H1 (cell line): ENCODE measurements around the gene STARD3. TPM values are rescaled to one million over a fixed set of nuclear protein-coding genes. Genes with fewer than 3 reads are reported as not detected.
A peak's percentile ranks its signal among the peaks of the same experiment; 100 is the strongest.

Source experiments
- CTCF ChIA-PET: fragments of 300-600 bp; sonication (Branson Sonifier 250); formaldehyde crosslinking; loops from one replicate; lab custom pipeline; 2021; ENCODE audit not compliant: partially characterized antibody; lab: Charles Lee
- POLR2A ChIA-PET: fragments of 300-600 bp; sonication (Branson Sonifier 250); formaldehyde crosslinking; loops from one replicate; lab custom pipeline; 2021; ENCODE audit warnings: inconsistent platforms; ENCODE audit not compliant: partially characterized antibody; lab: Charles Lee
- DNase-seq, 2 experiments: peaks; one replicate each; pipeline versions ENCODE4 v3.0.0 to v3.0.0-alpha.2; 2010 to 2022; ENCODE audit warnings: low spot score in 2 of 2, low read depth in 1 of 2, mixed read lengths in 1 of 2
- FAIRE-seq: peaks from 2 replicates; lab custom pipeline; 2011; peaks lifted over from hg19 to GRCh38; lab: Jason Lieb, UNC
- H2AFZ ChIP-seq: 2 replicates; pipeline ENCODE4 v1.8.1; 2012; ENCODE audit warnings: low read length, inconsistent platforms
- H2AK5ac ChIP-seq: 2 replicates; pipeline ENCODE4 v1.6.1; 2013; ENCODE audit warnings: low read depth, low read length
- H2BK120ac ChIP-seq: replicated peaks from 2 replicates; pipeline ENCODE3; 2013; ENCODE audit warnings: low read depth, low read length, inconsistent platforms
- H2BK12ac ChIP-seq: 2 replicates; pipeline ENCODE4 v1.6.1; 2013; ENCODE audit warnings: low read depth, low read length
- H2BK15ac ChIP-seq: 2 replicates; pipeline ENCODE4 v1.6.1; 2013; ENCODE audit warnings: low read length
- H2BK20ac ChIP-seq: 2 replicates; pipeline ENCODE4 v1.6.1; 2013; ENCODE audit warnings: low read length
- H2BK5ac ChIP-seq: 2 replicates; pipeline ENCODE4 v1.6.1; 2013; ENCODE audit warnings: low read depth, low read length
- H3K14ac ChIP-seq: 2 replicates; pipeline ENCODE4 v1.6.1; 2013; ENCODE audit warnings: inconsistent platforms; ENCODE audit not compliant: insufficient read length
- H3K18ac ChIP-seq: 2 replicates; pipeline ENCODE4 v1.6.1; 2013; ENCODE audit warnings: low read length; ENCODE audit errors: extremely low read depth
- H3K23ac ChIP-seq: 2 replicates; pipeline ENCODE4 v1.6.1; 2013; ENCODE audit warnings: inconsistent platforms; ENCODE audit not compliant: insufficient read length
- H3K23me2 ChIP-seq: 2 replicates; pipeline ENCODE4 v1.6.1; 2013; ENCODE audit warnings: low read depth, low read length
- H3K27ac ChIP-seq: 2 replicates; pipeline ENCODE4 v1.6.1; 2011; ENCODE audit warnings: low read depth, low read length, inconsistent platforms
- H3K27me3 ChIP-seq, 4 experiments: replicated peaks in 1 of 4; 1 replicate in 1 of 4; 2 replicates in 3 of 4; pipeline versions ENCODE4 v1.6.1 to v1.8.1; 2011 to 2013; ENCODE audit warnings: low read length in 3 of 4, mild to moderate bottlenecking in 3 of 4, inconsistent platforms in 2 of 4, mixed read lengths in 2 of 4, moderate library complexity in 1 of 4; ENCODE audit not compliant: control insufficient read depth in 3 of 4, insufficient read depth in 3 of 4; ENCODE audit errors: extremely low read depth in 1 of 4
- H3K36me3 ChIP-seq, 4 experiments: 2 replicates each; pipeline versions ENCODE4 v1.6.1 to v1.8.1; 2011 to 2013; ENCODE audit warnings: mild to moderate bottlenecking in 4 of 4, low read length in 3 of 4, moderate library complexity in 2 of 4, control low read depth in 1 of 4, inconsistent platforms in 1 of 4; ENCODE audit not compliant: insufficient read depth in 4 of 4, control insufficient read depth in 2 of 4
- H3K4ac ChIP-seq: replicated peaks from 2 replicates; pipeline ENCODE3; 2013; ENCODE audit warnings: low read length, low read depth, mixed read lengths, inconsistent platforms; ENCODE audit not compliant: insufficient read length
- H3K4me1 ChIP-seq, 4 experiments: replicated peaks in 1 of 4; 1 replicate in 1 of 4; 2 replicates in 3 of 4; pipeline versions ENCODE4 v1.6.1 to v1.8.1; 2011 to 2013; ENCODE audit warnings: low read length in 3 of 4, inconsistent platforms in 2 of 4, mixed read lengths in 1 of 4; ENCODE audit not compliant: insufficient read depth in 4 of 4, control insufficient read depth in 3 of 4
- H3K4me2 ChIP-seq, 2 experiments: 2 replicates each; pipeline versions ENCODE4 v1.6.1 to v1.8.1; 2011 to 2013; ENCODE audit warnings: low read depth in 2 of 2, low read length in 2 of 2, control low read depth in 1 of 2, inconsistent platforms in 1 of 2, mild to moderate bottlenecking in 1 of 2; ENCODE audit not compliant: insufficient read depth in 1 of 2
- H3K4me3 ChIP-seq, 4 experiments: fragments of 200-600, 300-600 bp in 1 of 4; sonication (generic), shearing (Covaris generic), sonication (Bioruptor Twin) in 1 of 4; 2 replicates each; pipeline versions ENCODE4 v1.5.1 to v1.8.1; 2011 to 2016; ENCODE audit warnings: low read length in 4 of 4, low read depth in 3 of 4, control low read depth in 2 of 4, inconsistent platforms in 2 of 4, mild to moderate bottlenecking in 2 of 4, mixed read lengths in 1 of 4, moderate library complexity in 1 of 4; ENCODE audit not compliant: insufficient read depth in 2 of 4; ENCODE audit errors: extremely low read depth in 1 of 4
- H3K56ac ChIP-seq: replicated peaks from 2 replicates; pipeline ENCODE3; 2013; ENCODE audit warnings: low read depth, mild to moderate bottlenecking, mixed read lengths, low read length, inconsistent platforms; ENCODE audit not compliant: insufficient read length
- H3K79me1 ChIP-seq: 2 replicates; pipeline ENCODE4 v1.6.1; 2013; ENCODE audit warnings: low read depth, low read length, control low read depth
- H3K79me2 ChIP-seq, 2 experiments: 2 replicates each; pipeline versions ENCODE4 v1.6.1 to v1.8.1; 2012 to 2013; ENCODE audit warnings: low read length in 2 of 2, mild to moderate bottlenecking in 2 of 2, inconsistent platforms in 1 of 2; ENCODE audit not compliant: insufficient read depth in 2 of 2, control insufficient read depth in 1 of 2
- H3K9ac ChIP-seq, 4 experiments: replicated peaks in 1 of 4; 1 replicate in 1 of 4; 2 replicates in 3 of 4; pipeline versions ENCODE4 v1.6.1 to v1.8.1; 2011 to 2013; ENCODE audit warnings: low read depth in 3 of 4, low read length in 3 of 4, control low read depth in 2 of 4, mild to moderate bottlenecking in 2 of 4, moderate library complexity in 2 of 4, inconsistent platforms in 1 of 4; ENCODE audit errors: extremely low read depth in 1 of 4
- H3K9me3 ChIP-seq, 2 experiments: 2 replicates each; pipeline versions ENCODE4 v1.6.1 to v1.8.1; 2012 to 2013; ENCODE audit warnings: mild to moderate bottlenecking in 2 of 2, moderate library complexity in 2 of 2, control low read depth in 1 of 2, inconsistent platforms in 1 of 2, low read depth in 1 of 2, low read length in 1 of 2, mixed read lengths in 1 of 2; ENCODE audit not compliant: insufficient read depth in 2 of 2
- H4K20me1 ChIP-seq, 2 experiments: replicated peaks in 1 of 2; 2 replicates each; pipeline versions ENCODE3 to v1.8.1; 2011 to 2013; ENCODE audit warnings: inconsistent platforms in 2 of 2, low read length in 2 of 2, mild to moderate bottlenecking in 1 of 2; ENCODE audit not compliant: insufficient read depth in 2 of 2, control insufficient read depth in 1 of 2
- H4K5ac ChIP-seq: 2 replicates; pipeline ENCODE4 v1.6.1; 2013; ENCODE audit warnings: low read length, low read depth, mixed read lengths, inconsistent platforms; ENCODE audit not compliant: insufficient read length
- H4K8ac ChIP-seq: 2 replicates; pipeline ENCODE4 v1.8.0; 2013; ENCODE audit warnings: mild to moderate bottlenecking, moderate library complexity, low read length, inconsistent platforms; ENCODE audit not compliant: insufficient read depth; ENCODE audit errors: extremely low read depth
- H4K91ac ChIP-seq: replicated peaks from 2 replicates; pipeline ENCODE3; 2013; ENCODE audit warnings: low read length, mixed read lengths, inconsistent platforms; ENCODE audit not compliant: insufficient read length
- BACH1 ChIP-seq: IDR thresholded peaks from 2 replicates; pipeline ENCODE4 v1.6.1; 2012; ENCODE audit warnings: low read length, improper control_type of control experiment
- BRCA1 ChIP-seq: IDR thresholded peaks from 2 replicates; pipeline ENCODE4 v1.6.1; 2012; ENCODE audit warnings: low read depth, low read length, improper control_type of control experiment
- CHD2 ChIP-seq: IDR thresholded peaks from 2 replicates; pipeline ENCODE4 v1.6.1; 2012; ENCODE audit warnings: low read length, improper control_type of control experiment
- JUND ChIP-seq: IDR thresholded peaks from 2 replicates; pipeline ENCODE4 v1.6.1; 2011; ENCODE audit warnings: mild to moderate bottlenecking, improper control_type of control experiment, low read length
- PHF8 ChIP-seq: fragments of 200-600 bp; sonication (generic); conservative IDR thresholded peaks from 2 replicates; pipeline ENCODE4 v1.7.1; 2012; ENCODE audit warnings: low read depth, mild to moderate bottlenecking, inconsistent platforms, low read length, moderate library complexity
- RAD21 ChIP-seq, 2 experiments: IDR thresholded peaks in 1 of 2; conservative IDR thresholded peaks in 1 of 2; 2 replicates each; pipeline ENCODE4 v1.6.1; 2011; ENCODE audit warnings: low read depth in 2 of 2, low read length in 2 of 2, improper control_type of control experiment in 1 of 2, inconsistent platforms in 1 of 2, mild to moderate bottlenecking in 1 of 2, moderate library complexity in 1 of 2
- TAF7 ChIP-seq: optimal IDR thresholded peaks from 2 replicates; pipeline ENCODE3; 2011; ENCODE audit warnings: low read depth, mild to moderate bottlenecking, inconsistent platforms, low read length, moderate library complexity, borderline replicate concordance
- TBP ChIP-seq: IDR thresholded peaks from 2 replicates; pipeline ENCODE4 v1.6.1; 2011; ENCODE audit warnings: low read depth, low read length, improper control_type of control experiment
- WGBS, 2 experiments: shearing (Covaris generic) in 1 of 2; methylation state at CpG; one replicate each; pipeline versions ENCODE4 v1.1.6 to v1.1.7; 2013 to 2015; ENCODE audit warnings: low lambda C conversion rate in 2 of 2, mixed read lengths in 2 of 2, inconsistent platforms in 1 of 2, low coverage in 1 of 2, missing lambda C conversion rate in 1 of 2; ENCODE audit not compliant: insufficient replicate concordance in 2 of 2, insufficient coverage in 1 of 2, insufficient read length in 1 of 2; ENCODE audit errors: extremely low coverage in 1 of 2, missing lambda C conversion rate in 1 of 2; 5-methylcytosine and 5-hydroxymethylcytosine counted together
- polyA plus RNA-seq, 7 experiments: library from polyadenylated mRNA; depleted of rRNA in 3 of 7; stranded (reverse) in 5 of 7; unstranded in 2 of 7; fragments of >200 nt in 5 of 7; fragments of 200-250 nt in 2 of 7; gene quantifications; 1 replicate in 5 of 7; 2 replicates in 1 of 7; 4 replicates in 1 of 7; pipeline versions ENCODE4 v1.2.1 to v1.2.3, GENCODE V29; 2011 to 2013; ENCODE audit warnings: missing spikeins in 2 of 7, mixed read lengths in 2 of 7
- total RNA-seq: library from RNA; stranded (reverse); fragmentation: NEBNext Ultra II Directional; extraction: Animal tissue kit (Norgen Biotek cat#: 25700); gene quantifications from 2 replicates; pipeline ENCODE4 v1.2.1, GENCODE V29; 2021
- TF ChIP-seq, protein P1 (sequence below): IDR thresholded peaks from 2 replicates; pipeline ENCODE4 v1.6.1; 2011; ENCODE audit warnings: low read length, improper control_type of control experiment
- TF ChIP-seq, protein P2 (sequence below): IDR thresholded peaks from 2 replicates; pipeline ENCODE4 v1.6.1; 2012; ENCODE audit warnings: inconsistent platforms

STARD3 gene
- total and polyA plus RNA-seq, 2 of the 8 experiments (the other 6 are each of a cell fraction or from before 2014, with no cell fraction given) = 47.6 to 80.3 TPM

GRCh38 chr17:39706383-39706782 lies 69.4 kb downstream of the STARD3 start:
- no peak overlapping the region for H4K91ac ChIP-seq
- H2BK120ac ChIP-seq = no peak overlapping the region
- no peak overlapping the region for H3K56ac ChIP-seq
- ChIA-PET CTCF (interaction anchor here (0.8 to 52.4 kb wide), 4 partner anchors 9 to 72 kb away, joined by 3 to 1885 read pairs (median 10); partner anchors contain the start of genes MIEN1, PPP1R1B and STARD3), POLR2A (interaction anchor here (1.0 to 38.1 kb wide), 5 partner anchors 9 to 31 kb away, joined by 4 to 708 read pairs (median 23); partner anchors contain the start of genes PGAP3, PNMT and TCAP)
- H4K20me1 ChIP-seq = peaks cover 29 to 40% of the 10 kb centered on the region in 2 experiments
- H2AK5ac ChIP-seq = no peak overlapping the region
- FAIRE-seq (no peak), DNase-seq (no peak)
- no peak overlapping the region for H3K4me2 ChIP-seq
- no peak overlapping the region for H3K4ac ChIP-seq
- peaks cover 12 to 42% (median 25%) of the 10 kb centered on the region in 4 experiments for H3K4me1 ChIP-seq
- H3K4me3 ChIP-seq = no peak overlapping the region
- H2AFZ ChIP-seq = no peak overlapping the region
- no peaks in the 10 kb centered on the region for H3K9me3 ChIP-seq
- peaks cover 33 to 86% of the 10 kb centered on the region in 2 experiments for H3K79me2 ChIP-seq
- H3K36me3 ChIP-seq = peaks cover 18 to 48% (median 38%) of the 10 kb centered on the region in 4 experiments
- H3K9ac ChIP-seq = no peak overlapping the region
- H2BK20ac ChIP-seq = no peak overlapping the region
- no peak overlapping the region for H4K5ac ChIP-seq
- H2BK5ac ChIP-seq = peak overlapping the region; percentile 67; the same call in 1 of the 2 replicates
- 83% methylated on average over 8 of the region's 8 CpGs; no CpG with 5 or more reads in 1 of the 2 experiments for WGBS, 2 experiments
- peaks cover 22% of the 10 kb centered on the region for H3K79me1 ChIP-seq
- peaks cover 4% of the 10 kb centered on the region; the same call in 1 of the 2 replicates for H3K23me2 ChIP-seq
- no peak overlapping the region; the same call in 1 of the 2 replicates for H4K8ac ChIP-seq
- H2BK12ac ChIP-seq = no peak overlapping the region
- H3K23ac ChIP-seq = no peak overlapping the region
- no peak overlapping the region for H3K27ac ChIP-seq
- H3K14ac ChIP-seq = no peak overlapping the region
- no peak overlapping the region for H3K18ac ChIP-seq
- H2BK15ac ChIP-seq = no peak overlapping the region
- no peaks in the 10 kb centered on the region for H3K27me3 ChIP-seq
- TF ChIP-seq, protein P1, sequence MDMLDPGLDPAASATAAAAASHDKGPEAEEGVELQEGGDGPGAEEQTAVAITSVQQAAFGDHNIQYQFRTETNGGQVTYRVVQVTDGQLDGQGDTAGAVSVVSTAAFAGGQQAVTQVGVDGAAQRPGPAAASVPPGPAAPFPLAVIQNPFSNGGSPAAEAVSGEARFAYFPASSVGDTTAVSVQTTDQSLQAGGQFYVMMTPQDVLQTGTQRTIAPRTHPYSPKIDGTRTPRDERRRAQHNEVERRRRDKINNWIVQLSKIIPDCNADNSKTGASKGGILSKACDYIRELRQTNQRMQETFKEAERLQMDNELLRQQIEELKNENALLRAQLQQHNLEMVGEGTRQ = no peak
- TF ChIP-seq BACH1 (no peak), PHF8 (no peak), TAF7 (no peak), JUND (no peak), CHD2 (no peak), BRCA1 (no peak), RAD21 (IDR thresholded peaks at IDR 0.05 in 1 of 2, conservative IDR thresholded peaks at IDR 0.05 in 1 of 2; ENCODE audit: low read depth in 2 of 2, low read length in 2 of 2) (no peak), TBP (no peak)
- TF ChIP-seq, protein P2, sequence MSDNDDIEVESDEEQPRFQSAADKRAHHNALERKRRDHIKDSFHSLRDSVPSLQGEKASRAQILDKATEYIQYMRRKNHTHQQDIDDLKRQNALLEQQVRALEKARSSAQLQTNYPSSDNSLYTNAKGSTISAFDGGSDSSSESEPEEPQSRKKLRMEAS = no peak
